ENCODE measurements around the gene PPM1K.
A peak's percentile ranks its signal among the peaks of the same experiment; 100 is the strongest.

Gene PPM1K

DNA sequence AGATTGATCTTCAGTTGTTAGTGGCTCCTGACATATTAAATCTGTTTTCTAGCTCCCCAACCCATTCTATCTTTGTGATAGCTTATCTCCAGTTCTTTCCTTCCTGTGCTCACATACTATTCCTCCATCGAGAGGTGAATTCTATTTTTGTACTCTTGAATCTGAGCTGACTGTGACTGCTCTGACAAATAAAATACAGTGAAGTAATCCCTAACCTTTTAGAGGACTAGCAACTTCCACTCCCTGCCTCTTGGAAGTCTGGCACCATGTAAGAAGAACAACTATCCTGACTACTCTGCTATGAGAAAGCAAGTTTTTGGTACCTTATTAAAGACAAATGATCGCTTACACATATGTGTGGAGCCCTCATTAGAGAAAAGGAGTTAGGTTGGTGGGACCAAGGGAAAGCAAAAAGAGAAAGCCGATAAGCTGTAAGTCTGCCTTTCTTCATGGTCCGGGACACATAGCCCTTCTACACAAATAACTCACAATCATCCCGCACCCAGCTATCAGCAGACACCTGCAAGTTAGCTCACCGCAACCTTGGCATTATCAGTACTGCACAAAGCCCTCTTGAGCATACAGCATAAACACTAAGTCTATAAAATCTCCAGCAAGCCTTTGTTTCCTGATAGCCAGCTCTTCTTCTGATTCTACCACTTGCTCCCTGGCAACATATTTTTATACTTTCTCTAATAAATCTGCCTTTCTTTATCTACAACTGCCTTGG lies 13.5 kb upstream of the PPM1K start:
- no peaks in the 10 kb centered on the region for H3K27me3 ChIP-seq (ENCODE audit: insufficient read depth, low read length, poor library complexity, severe bottlenecking)

DNA sequence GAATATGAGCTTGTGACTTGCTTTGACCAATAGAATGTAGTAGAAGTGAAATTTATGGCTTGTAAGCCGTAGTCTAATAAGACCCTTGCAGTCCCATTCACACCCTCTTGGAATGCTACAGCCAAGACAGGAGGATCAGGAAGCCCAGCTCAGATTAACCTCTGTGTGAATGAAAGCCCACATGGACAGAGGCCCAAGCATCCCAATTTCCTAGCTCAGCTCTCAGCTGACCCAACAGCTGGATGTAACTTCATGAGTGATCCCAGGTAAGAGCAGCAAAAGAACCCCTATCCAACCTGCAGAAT lies 12.8 kb upstream of the PPM1K start:
- H3K9me3 ChIP-seq (ENCODE audit: insufficient read depth, low read depth, low read length), result no peaks in the 10 kb centered on the region
- peaks cover 3% of the 10 kb centered on the region; the same call in 1 of the 2 replicates for H3F3A ChIP-seq (ENCODE audit: low read depth)
- H3K9me2 ChIP-seq (replicated peaks; ENCODE audit: low read depth, low read length), result no peaks in the 10 kb centered on the region
- H3K36me3 ChIP-seq (ENCODE audit: insufficient read depth, low read length), result no peaks in the 10 kb centered on the region
- TF ChIP-seq, protein P1, sequence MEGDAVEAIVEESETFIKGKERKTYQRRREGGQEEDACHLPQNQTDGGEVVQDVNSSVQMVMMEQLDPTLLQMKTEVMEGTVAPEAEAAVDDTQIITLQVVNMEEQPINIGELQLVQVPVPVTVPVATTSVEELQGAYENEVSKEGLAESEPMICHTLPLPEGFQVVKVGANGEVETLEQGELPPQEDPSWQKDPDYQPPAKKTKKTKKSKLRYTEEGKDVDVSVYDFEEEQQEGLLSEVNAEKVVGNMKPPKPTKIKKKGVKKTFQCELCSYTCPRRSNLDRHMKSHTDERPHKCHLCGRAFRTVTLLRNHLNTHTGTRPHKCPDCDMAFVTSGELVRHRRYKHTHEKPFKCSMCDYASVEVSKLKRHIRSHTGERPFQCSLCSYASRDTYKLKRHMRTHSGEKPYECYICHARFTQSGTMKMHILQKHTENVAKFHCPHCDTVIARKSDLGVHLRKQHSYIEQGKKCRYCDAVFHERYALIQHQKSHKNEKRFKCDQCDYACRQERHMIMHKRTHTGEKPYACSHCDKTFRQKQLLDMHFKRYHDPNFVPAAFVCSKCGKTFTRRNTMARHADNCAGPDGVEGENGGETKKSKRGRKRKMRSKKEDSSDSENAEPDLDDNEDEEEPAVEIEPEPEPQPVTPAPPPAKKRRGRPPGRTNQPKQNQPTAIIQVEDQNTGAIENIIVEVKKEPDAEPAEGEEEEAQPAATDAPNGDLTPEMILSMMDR (conservative IDR thresholded peaks at IDR 0.05; ENCODE audit: low read length), result no peak
- no peak for TF ChIP-seq EZH2phosphoT487 (IDR thresholded peaks at IDR 0.05; ENCODE audit: borderline replicate concordance)
- H3K27me3 ChIP-seq (ENCODE audit: insufficient read depth, low read length, poor library complexity, severe bottlenecking), result no peaks in the 10 kb centered on the region
- no peaks in the 10 kb centered on the region for H4K20me1 ChIP-seq (ENCODE audit: insufficient read depth, low read length, poor library complexity, severe bottlenecking)
- H3K4me2 ChIP-seq (ENCODE audit: low read depth, low read length, poor library complexity, severe bottlenecking), result peak overlapping the region; percentile 69
- no peak overlapping the region for H2AFZ ChIP-seq (ENCODE audit: low read length)
- H3K79me2 ChIP-seq (ENCODE audit: insufficient read depth, low read length), result no peaks in the 10 kb centered on the region
- peak overlapping the region; percentile 50 for H3K4me3 ChIP-seq (ENCODE audit: low read length, poor library complexity, severe bottlenecking)
- H3K4me1 ChIP-seq (ENCODE audit: insufficient read depth, low read length, poor library complexity, severe bottlenecking), result peaks cover 36% of the 10 kb centered on the region
- H3K9ac ChIP-seq (ENCODE audit: low read depth, low read length, poor library complexity, severe bottlenecking), result peak overlapping the region; percentile 49

More for the DNA sequence above, 13.5 kb upstream of the PPM1K start:
- no peaks in the 10 kb centered on the region for H4K20me1 ChIP-seq (ENCODE audit: insufficient read depth, low read length, poor library complexity, severe bottlenecking)
- no peak for TF ChIP-seq EZH2phosphoT487 (IDR thresholded peaks at IDR 0.05; ENCODE audit: borderline replicate concordance)
- TF ChIP-seq, protein P1 (conservative IDR thresholded peaks at IDR 0.05; ENCODE audit: low read length), result no peak
- H3K36me3 ChIP-seq (ENCODE audit: insufficient read depth, low read length), result no peaks in the 10 kb centered on the region
- no peaks in the 10 kb centered on the region for H3K9me2 ChIP-seq (replicated peaks; ENCODE audit: low read depth, low read length)
- peak overlapping the region; percentile 48; the same call in 1 of the 2 replicates for H2AFZ ChIP-seq (ENCODE audit: low read length)
- peaks cover 36% of the 10 kb centered on the region for H3K4me1 ChIP-seq (ENCODE audit: insufficient read depth, low read length, poor library complexity, severe bottlenecking)
- H3K9ac ChIP-seq (ENCODE audit: low read depth, low read length, poor library complexity, severe bottlenecking), result peak overlapping the region; percentile 49
- peaks cover 3% of the 10 kb centered on the region; the same call in 1 of the 2 replicates for H3F3A ChIP-seq (ENCODE audit: low read depth)
- H3K4me2 ChIP-seq (ENCODE audit: low read depth, low read length, poor library complexity, severe bottlenecking), result peak overlapping the region; percentile 69
- H3K9me3 ChIP-seq (ENCODE audit: insufficient read depth, low read depth, low read length), result no peaks in the 10 kb centered on the region
- no peaks in the 10 kb centered on the region for H3K79me2 ChIP-seq (ENCODE audit: insufficient read depth, low read length)
- peak overlapping the region; percentile 50 for H3K4me3 ChIP-seq (ENCODE audit: low read length, poor library complexity, severe bottlenecking)

DNA sequence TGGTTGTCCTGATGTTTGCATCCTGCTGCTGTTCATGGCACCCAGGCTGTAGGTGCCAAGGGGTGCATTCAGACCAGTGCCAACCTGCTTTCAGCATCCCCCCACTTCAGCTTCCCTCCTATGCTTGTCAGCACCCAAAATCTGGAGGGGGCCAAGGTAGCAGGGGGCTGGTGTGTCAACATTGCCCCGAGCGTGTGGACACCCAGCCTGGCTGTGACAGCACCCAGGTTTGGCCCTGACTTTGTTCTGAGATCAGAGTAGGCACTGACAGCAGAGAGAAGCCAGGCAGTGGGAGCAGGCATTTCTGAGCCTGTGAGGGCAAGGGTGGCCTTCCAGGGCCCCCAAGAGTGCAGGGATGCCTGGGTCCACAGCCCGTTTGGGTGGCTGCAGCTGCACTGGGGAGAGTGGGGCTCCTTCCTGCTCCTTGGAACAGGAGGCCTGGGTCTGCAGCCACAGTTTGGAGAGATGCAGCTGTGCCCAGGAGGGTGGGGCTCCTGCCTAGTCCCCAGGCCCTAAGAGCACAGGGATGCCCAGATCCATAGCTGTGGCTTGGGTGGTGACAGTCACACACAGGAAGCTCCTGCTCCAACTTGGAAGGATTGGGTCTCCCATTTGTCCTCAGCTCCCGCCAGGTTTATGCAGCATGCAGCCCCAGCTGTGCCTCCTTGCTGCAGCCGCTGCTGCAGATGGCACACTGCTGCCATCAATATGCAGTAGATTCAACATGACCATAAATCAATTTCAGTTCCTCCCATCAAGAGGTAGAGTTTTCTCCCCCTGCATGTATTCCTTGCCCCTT lies 12.3 kb upstream of the PPM1K start:
- peaks cover 36% of the 10 kb centered on the region for H3K4me1 ChIP-seq (ENCODE audit: insufficient read depth, low read length, poor library complexity, severe bottlenecking)
- H3K36me3 ChIP-seq (ENCODE audit: insufficient read depth, low read length), result no peaks in the 10 kb centered on the region
- peak overlapping the region; percentile 69 for H3K4me2 ChIP-seq (ENCODE audit: low read depth, low read length, poor library complexity, severe bottlenecking)
- H2AFZ ChIP-seq (ENCODE audit: low read length), result no peak overlapping the region
- H3F3A ChIP-seq (ENCODE audit: low read depth), result peaks cover 3% of the 10 kb centered on the region; the same call in 1 of the 2 replicates
- H3K9me2 ChIP-seq (replicated peaks; ENCODE audit: low read depth, low read length), result no peaks in the 10 kb centered on the region
- H3K9ac ChIP-seq (ENCODE audit: low read depth, low read length, poor library complexity, severe bottlenecking), result no peak overlapping the region
- no peaks in the 10 kb centered on the region for H3K79me2 ChIP-seq (ENCODE audit: insufficient read depth, low read length)
- no peaks in the 10 kb centered on the region for H3K9me3 ChIP-seq (ENCODE audit: insufficient read depth, low read depth, low read length)
- no peaks in the 10 kb centered on the region for H4K20me1 ChIP-seq (ENCODE audit: insufficient read depth, low read length, poor library complexity, severe bottlenecking)
- H3K4me3 ChIP-seq (ENCODE audit: low read length, poor library complexity, severe bottlenecking), result no peak overlapping the region
- no peaks in the 10 kb centered on the region for H3K27me3 ChIP-seq (ENCODE audit: insufficient read depth, low read length, poor library complexity, severe bottlenecking)
- no peak for TF ChIP-seq EZH2phosphoT487 (IDR thresholded peaks at IDR 0.05; ENCODE audit: borderline replicate concordance)
- TF ChIP-seq, protein P1 (conservative IDR thresholded peaks at IDR 0.05; ENCODE audit: low read length), result no peak

Data from Loucy (cell line).